ENCODE results near the gene RAB11FIP4. TPM values are rescaled to one million over a fixed set of nuclear protein-coding genes. Genes with fewer than 3 reads are reported as not detected.

The RAB11FIP4 gene
- total and polyA plus RNA-seq, 10 of the 15 experiments (the other 5 are each of a cell fraction or from before 2014, with no cell fraction given) = 1.4 to 27.0 (median 17.6) TPM

GRCh38 chr17:31530391-31530985 lies 139.0 kb downstream of the RAB11FIP4 start:
- no peak overlapping the region for H3K9ac ChIP-seq (ENCODE audit: control insufficient read depth, insufficient read depth, low read length)
- BruUV-seq (replicated peaks) = no TSS peak
- no peaks in the 10 kb centered on the region for H3K27me3 ChIP-seq (replicated peaks in 1 of 2; ENCODE audit: control insufficient read depth in 2 of 2, insufficient read depth in 2 of 2, low read length in 1 of 2)
- DNase-seq (ENCODE audit: low read depth, low spot score) (no peak), ATAC-seq (no peak), FAIRE-seq (no peak)
- 0 out of 2 replicates have a peak, but pooled peaks cover 2% of the 10 kb centered on the region for H4K20me1 ChIP-seq (ENCODE audit: control insufficient read depth, insufficient read depth)
- RAD21 ChIA-PET (ENCODE audit: unreplicated experiment) = interaction anchor here (1.2 to 1.7 kb wide), 2 partner anchors 43 to 312 kb away, joined by 3 to 9 read pairs; no protein-coding TSS in a partner anchor
- CTCF ChIA-PET = interaction anchor here (0.9 to 3.4 kb wide), 3 partner anchors 15 to 94 kb away, joined by 3 to 12 read pairs (median 3); no protein-coding TSS in a partner anchor
- in situ Hi-C loops (cut with MboI) = loop anchor here (10.0 kb wide), 1 partner anchor 314 kb away; no protein-coding TSS in a partner anchor
- TF ChIP-seq ZNF274 (IDR thresholded peaks at IDR 0.05; ENCODE audit: insufficient read depth, insufficient read length) (no peak), EED (IDR thresholded peaks at IDR 0.05; ENCODE audit: low read depth) (no peak), RBBP5 (conservative IDR thresholded peaks at IDR 0.05) (no peak), ZNF24 (IDR thresholded peaks at IDR 0.05) (no peak), MYB (IDR thresholded peaks at IDR 0.05; ENCODE audit: borderline replicate concordance, low read depth, low read length) (no peak), YY1 (IDR thresholded peaks at IDR 0.05; ENCODE audit: low read depth, low read length) (no peak), KDM1A (IDR thresholded peaks at IDR 0.05; ENCODE audit: borderline replicate concordance) (no peak), USF2 (IDR thresholded peaks at IDR 0.05; ENCODE audit: borderline replicate concordance, low read depth, low read length) (no peak), CREB1 (IDR thresholded peaks at IDR 0.05; ENCODE audit: low read depth) (no peak), SUPT20H (IDR thresholded peaks at IDR 0.05; ENCODE audit: borderline replicate concordance, control insufficient read depth, low read depth, low read length) (no peak), JUNB (IDR thresholded peaks at IDR 0.05) (no peak)
- TF ChIP-seq, protein P1, sequence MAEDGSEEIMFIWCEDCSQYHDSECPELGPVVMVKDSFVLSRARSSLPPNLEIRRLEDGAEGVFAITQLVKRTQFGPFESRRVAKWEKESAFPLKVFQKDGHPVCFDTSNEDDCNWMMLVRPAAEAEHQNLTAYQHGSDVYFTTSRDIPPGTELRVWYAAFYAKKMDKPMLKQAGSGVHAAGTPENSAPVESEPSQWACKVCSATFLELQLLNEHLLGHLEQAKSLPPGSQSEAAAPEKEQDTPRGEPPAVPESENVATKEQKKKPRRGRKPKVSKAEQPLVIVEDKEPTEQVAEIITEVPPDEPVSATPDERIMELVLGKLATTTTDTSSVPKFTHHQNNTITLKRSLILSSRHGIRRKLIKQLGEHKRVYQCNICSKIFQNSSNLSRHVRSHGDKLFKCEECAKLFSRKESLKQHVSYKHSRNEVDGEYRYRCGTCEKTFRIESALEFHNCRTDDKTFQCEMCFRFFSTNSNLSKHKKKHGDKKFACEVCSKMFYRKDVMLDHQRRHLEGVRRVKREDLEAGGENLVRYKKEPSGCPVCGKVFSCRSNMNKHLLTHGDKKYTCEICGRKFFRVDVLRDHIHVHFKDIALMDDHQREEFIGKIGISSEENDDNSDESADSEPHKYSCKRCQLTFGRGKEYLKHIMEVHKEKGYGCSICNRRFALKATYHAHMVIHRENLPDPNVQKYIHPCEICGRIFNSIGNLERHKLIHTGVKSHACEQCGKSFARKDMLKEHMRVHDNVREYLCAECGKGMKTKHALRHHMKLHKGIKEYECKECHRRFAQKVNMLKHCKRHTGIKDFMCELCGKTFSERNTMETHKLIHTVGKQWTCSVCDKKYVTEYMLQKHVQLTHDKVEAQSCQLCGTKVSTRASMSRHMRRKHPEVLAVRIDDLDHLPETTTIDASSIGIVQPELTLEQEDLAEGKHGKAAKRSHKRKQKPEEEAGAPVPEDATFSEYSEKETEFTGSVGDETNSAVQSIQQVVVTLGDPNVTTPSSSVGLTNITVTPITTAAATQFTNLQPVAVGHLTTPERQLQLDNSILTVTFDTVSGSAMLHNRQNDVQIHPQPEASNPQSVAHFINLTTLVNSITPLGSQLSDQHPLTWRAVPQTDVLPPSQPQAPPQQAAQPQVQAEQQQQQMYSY (CRISPR knock-in tag; IDR thresholded peaks at IDR 0.05) = no peak
- no peak overlapping the region for H3K27ac ChIP-seq (ENCODE audit: control insufficient read depth, insufficient read depth)
- H2AFZ ChIP-seq (ENCODE audit: control insufficient read depth, low read depth, low read length) = no peak overlapping the region
- H3K4me1 ChIP-seq (ENCODE audit: control insufficient read depth, insufficient read depth, low read length) = peaks cover 4% of the 10 kb centered on the region
- H3K4me2 ChIP-seq (ENCODE audit: control insufficient read depth, insufficient read depth) = no peak overlapping the region
- POLR2A ChIA-PET = interaction anchor here (1.1 kb wide), 1 partner anchor 37 kb away, joined by 3 read pairs; no protein-coding TSS in a partner anchor
- 90% methylated on average over 14 of the region's 14 CpGs for WGBS (ENCODE audit: insufficient coverage, insufficient replicate concordance, low lambda C conversion rate, missing lambda C conversion rate)
- no peaks in the 10 kb centered on the region for H3K9me3 ChIP-seq (replicated peaks; ENCODE audit: control insufficient read depth, insufficient read depth, low read length)
- H3K36me3 ChIP-seq (ENCODE audit: control insufficient read depth in 2 of 2, insufficient read depth in 2 of 2, low read length in 1 of 2) = peaks cover 2 to 10% of the 10 kb centered on the region in 2 experiments; a peak in 3 of 4 replicates
- intact Hi-C loops (cut with micrococcal nuclease; ENCODE audit: unreplicated experiment) = no loop called here
- H3K79me2 ChIP-seq (ENCODE audit: control insufficient read depth, insufficient read depth, low read length) = no peaks in the 10 kb centered on the region
- H3K4me3 ChIP-seq = no peak overlapping the region
- SMC1A ChIA-PET (ENCODE audit: uncharacterized antibody, unreplicated experiment) = interaction anchor here (1.2 to 10.1 kb wide), 2 partner anchors 93 to 312 kb away, joined by 4 to 81 read pairs; no protein-coding TSS in a partner anchor
